EL (cell line): ENCODE results near the gene IL17RB.

Source experiments
- DNase-seq: peaks from one replicate; pipeline ENCODE4 v3.0.0-alpha.2; 2016

Gene IL17RB

GRCh38 chr3:53813229-53813628 lies 33.1 kb upstream of the IL17RB start:
- DNase-seq = no peak

DNA sequence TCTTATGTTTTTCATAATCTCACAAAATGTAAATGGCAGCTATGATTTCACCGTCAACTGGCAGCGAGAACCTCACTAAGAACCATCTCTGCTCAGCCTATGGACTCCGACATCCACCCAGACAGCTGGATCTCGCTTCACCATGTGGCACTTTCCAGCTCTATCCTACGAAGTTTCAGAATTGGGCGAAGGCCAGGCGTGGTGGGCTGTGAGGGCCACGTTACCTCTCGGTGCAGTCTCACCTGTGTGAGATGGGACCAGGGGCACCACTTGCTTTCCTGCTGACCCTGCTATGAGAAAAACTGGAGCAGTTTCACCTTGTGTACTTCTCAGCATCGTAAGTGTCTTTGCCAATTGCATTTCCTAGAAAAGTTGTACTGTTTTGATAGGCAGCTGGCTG lies 32.5 kb upstream of the IL17RB start:
- DNase-seq = no peak

DNA sequence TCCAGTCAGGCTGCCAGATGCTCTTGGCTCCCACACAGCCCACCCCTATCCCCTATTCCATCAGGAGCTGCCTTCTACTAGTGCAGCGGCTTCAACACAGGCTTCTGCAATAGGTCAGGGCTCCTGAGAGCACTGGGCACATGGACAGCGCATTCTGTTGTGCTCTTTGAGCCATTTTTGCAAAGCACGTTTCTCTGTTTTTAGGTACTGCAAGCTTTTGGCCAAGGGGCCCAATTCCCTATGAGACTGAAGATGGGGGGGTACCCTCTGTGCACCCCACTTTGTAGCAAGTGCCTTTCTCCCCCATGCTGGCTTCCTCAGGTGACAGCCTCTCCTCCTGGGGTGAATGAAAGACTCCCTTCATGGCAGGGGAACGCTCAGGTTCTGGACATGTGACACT lies 31.3 kb upstream of the IL17RB start:
- DNase-seq = no peak

- no peak for DNase-seq
Measured at GRCh38 chr3:53815651-53816050, 30.7 kb upstream of the IL17RB start.

DNA sequence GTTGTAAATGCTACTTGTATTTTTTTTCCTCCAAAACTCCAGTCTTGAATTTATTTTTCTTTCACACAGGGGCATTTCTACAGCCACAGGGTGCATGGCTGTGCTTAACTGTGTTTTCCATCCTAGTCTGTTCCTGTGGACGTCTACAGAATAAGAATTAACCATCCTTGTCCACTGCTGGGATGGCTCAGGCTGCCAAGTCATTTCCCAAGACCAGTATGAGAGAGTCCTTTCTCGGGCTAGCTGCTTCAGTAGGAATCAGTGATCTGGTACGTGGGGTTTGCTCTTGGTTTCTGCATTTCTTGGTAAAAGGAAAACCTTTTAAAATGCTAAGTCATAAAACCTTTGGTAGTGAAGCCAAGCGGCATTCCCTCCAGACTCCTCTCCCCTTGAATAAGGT lies 29.9 kb upstream of the IL17RB start:
- no peak for DNase-seq

DNA sequence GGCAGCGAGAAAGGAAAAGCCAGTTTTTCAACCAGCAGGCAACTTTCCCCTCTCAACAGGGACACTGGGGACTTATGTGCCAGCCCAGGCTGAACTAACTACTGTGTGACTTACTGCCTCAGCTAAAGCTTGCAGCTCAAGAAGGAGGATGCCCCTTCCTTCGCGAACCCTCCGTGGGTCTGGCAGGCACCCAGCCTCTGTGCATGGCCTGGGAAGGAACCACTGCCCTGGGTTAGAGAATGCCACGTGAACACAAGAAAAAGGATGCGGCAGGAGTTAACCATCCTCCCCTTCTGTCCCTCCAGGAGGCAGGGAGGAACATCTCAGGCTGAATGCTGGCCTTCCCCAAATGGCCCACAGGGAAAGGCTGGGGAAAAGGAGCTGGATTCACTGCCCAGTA lies 29.2 kb upstream of the IL17RB start:
- no peak for DNase-seq

- no peak for DNase-seq
Measured at GRCh38 chr3:53817809-53818208, 28.6 kb upstream of the IL17RB start.

- no peak for DNase-seq
Measured at GRCh38 chr3:53818221-53819162, 27.9 kb upstream of the IL17RB start.

GRCh38 chr3:53819163-53819868 lies 27.1 kb upstream of the IL17RB start:
- no peak for DNase-seq

DNA sequence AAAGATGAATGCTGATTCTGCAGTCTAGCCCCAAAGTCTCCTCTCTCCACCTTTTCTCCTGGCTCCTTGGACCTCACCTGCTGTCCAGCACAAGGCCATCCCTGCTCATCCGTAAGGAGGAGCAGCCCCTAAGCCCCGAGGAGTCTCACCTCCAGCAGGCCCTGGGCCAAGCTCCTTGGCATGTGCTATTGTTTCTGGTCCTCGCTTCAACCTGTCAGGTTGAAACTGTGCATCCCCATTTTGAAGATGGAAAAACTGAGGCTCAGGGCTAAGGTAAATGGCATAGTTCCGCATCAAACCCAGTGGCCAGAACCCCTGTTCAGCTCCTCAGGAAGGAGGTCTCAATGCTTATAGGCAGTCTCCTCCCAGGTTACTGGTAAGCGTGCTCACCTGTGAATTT lies 26.3 kb upstream of the IL17RB start:
- DNase-seq = no peak

- no peak for DNase-seq
Measured at GRCh38 chr3:53820756-53821580, 25.4 kb upstream of the IL17RB start.

DNA sequence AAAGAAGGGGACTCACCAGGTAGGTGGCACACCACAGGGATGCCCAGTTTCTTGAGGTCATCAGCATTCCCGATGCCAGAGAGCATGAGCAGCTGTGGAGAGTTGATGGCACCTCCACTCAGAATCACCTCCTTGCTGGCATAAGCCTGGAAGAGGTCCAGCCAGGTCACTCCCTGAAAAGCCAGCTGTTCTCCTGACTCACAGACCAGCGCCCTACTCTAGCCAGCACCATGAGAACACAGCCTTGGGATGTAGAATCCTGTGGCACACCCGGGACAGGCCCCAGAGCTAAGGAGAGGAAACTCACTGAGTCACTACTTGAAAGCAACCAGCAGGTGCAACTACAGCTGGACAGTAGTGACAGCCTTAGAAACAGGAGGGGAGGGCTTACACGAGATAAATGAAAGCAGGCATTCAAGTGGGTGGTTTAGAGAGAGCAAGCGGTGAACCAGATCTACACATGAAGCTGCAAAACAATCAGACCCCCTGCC lies 24.7 kb upstream of the IL17RB start:
- no peak for DNase-seq

DNA sequence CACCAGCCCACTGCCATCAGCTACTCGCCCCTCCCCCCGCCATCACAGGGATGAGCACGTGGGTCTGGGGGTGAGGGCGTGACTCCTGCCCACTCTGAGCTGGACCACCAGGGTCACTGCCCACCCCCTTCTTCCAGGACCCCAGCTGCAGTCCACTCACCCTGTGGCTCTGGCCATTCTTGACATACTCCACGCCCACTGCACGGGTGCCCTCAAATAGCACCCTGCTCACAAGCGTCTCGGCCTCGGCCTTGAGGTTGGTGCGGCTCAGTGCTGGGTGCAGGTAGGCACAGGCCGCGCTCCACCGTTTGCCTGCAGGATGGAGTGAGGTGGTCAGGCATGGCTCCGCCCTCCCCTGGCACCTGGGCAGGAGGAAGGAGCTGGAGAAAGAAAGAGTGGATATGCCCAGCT lies 24.0 kb upstream of the IL17RB start:
- DNase-seq = no peak

GRCh38 chr3:53823026-53823955 lies 23.1 kb upstream of the IL17RB start:
- no peak for DNase-seq

DNA sequence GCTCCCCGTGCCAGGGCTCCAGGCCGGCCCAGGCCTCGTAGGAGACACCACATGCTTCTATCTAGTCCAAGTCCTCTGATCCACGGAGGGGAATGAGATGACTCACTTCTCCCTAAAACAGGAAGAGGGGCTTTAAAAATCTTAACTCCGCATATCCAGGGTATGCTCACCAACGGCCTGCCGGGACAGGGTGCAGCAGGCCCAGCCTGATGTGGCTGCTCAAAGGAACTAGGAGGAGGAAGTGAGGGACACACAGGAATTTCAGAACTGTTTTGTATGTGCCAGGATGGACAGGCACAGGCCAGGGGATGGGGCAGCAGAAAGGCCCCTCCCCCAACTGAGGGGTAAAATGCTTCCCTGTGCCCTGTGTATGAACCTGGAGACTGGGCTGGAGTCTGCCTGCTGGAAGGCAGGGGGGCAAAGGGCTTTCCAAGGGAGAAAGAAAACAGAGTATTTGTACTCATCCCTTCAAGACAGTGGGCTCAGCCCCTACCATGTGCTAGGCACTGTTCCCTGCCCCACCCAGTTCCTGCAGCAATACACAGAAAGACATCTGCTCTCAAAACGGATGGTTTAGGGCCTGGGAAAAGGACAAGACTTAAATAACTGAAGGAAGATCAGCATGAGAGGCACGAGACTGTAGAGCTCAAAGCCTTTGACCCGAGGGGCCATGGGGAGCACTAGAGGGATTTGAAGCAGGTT lies 22.3 kb upstream of the IL17RB start:
- no peak for DNase-seq

- DNase-seq = no peak
Measured at GRCh38 chr3:53824795-53825194, 21.6 kb upstream of the IL17RB start.

DNA sequence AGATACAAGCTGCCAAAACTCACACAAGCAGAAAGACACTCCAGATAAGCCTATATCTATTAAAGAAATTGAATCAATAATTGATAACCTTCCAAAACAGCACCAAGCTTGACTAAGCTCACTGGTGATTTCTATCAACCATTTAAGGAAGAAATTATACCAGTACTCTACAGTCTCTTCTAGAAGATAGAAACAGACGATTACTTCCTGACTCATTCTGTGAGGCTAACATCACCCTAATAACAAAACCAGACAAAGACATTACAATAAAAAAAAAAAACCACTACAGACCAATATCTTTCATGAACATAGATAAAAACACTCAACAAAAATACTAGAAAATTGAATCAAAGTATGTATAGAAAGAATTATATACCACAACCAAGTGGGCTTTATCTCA lies 20.3 kb upstream of the IL17RB start:
- no peak for DNase-seq

GRCh38 chr3:53828581-53828980 lies 17.8 kb upstream of the IL17RB start:
- DNase-seq = no peak

GRCh38 chr3:53829605-53830004 lies 16.8 kb upstream of the IL17RB start:
- no peak for DNase-seq

DNA sequence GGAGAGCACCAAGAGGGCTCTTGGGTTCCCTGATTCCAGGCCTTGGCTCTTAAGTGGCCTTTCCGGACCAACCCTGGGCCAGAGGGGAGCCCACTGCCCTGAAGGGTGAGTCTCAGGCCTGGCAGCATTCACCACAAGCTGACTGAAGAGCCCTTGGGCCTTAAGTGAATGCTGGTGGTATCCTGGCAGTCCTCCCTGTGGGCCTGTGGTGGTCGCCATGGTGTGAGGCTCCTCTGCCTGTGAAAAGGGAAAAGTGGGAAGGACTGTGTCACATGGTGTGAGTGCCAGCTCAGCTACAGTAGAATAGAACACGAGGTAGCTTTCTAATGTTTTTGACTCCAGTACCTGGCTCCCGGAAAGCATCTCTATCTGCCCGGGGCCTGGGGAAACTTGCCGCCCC lies 15.4 kb upstream of the IL17RB start:
- no peak for DNase-seq

GRCh38 chr3:53833053-53833645 lies 13.2 kb upstream of the IL17RB start:
- DNase-seq = no peak
